ENCODE data around the gene DLGAP1.
A peak's percentile ranks its signal among the peaks of the same experiment; 100 is the strongest.

DLGAP1 gene

DNA sequence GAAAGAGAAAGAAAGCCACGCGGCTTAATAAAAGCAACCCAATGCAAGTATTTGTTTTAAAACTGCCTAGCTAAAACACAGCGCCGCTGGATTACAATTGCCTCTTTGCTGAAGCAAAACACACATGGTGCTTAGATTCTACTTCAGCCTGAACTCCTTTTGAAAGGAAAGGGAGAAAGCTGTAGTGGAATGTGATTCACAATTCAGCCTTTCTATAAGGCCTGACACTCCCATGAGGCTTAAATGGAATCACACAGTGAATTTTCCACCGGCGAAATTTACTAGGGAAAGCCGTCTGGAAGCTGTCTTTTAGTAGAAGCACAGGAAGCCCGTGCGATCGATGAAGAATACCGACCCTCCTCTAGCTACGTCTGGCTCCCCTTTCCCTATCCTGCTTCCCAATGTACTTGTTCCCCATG, 348.0 kb downstream of the DLGAP1 start:
- TF ChIP-seq, protein P1, sequence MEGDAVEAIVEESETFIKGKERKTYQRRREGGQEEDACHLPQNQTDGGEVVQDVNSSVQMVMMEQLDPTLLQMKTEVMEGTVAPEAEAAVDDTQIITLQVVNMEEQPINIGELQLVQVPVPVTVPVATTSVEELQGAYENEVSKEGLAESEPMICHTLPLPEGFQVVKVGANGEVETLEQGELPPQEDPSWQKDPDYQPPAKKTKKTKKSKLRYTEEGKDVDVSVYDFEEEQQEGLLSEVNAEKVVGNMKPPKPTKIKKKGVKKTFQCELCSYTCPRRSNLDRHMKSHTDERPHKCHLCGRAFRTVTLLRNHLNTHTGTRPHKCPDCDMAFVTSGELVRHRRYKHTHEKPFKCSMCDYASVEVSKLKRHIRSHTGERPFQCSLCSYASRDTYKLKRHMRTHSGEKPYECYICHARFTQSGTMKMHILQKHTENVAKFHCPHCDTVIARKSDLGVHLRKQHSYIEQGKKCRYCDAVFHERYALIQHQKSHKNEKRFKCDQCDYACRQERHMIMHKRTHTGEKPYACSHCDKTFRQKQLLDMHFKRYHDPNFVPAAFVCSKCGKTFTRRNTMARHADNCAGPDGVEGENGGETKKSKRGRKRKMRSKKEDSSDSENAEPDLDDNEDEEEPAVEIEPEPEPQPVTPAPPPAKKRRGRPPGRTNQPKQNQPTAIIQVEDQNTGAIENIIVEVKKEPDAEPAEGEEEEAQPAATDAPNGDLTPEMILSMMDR (IDR thresholded peaks at IDR 0.05; ENCODE audit: low read depth, low read length) = no peak
- Histone ChIP-seq H3K4me3 (ENCODE audit: low read depth, low read length) (no peak overlapping the region), H3K4me1 (no peaks in the 10 kb centered on the region), H3K36me3 (no peaks in the 10 kb centered on the region), H3K27me3 (no peaks in the 10 kb centered on the region), H3K9me3 (no peaks in the 10 kb centered on the region)
- DNase-seq = no peak

DNA sequence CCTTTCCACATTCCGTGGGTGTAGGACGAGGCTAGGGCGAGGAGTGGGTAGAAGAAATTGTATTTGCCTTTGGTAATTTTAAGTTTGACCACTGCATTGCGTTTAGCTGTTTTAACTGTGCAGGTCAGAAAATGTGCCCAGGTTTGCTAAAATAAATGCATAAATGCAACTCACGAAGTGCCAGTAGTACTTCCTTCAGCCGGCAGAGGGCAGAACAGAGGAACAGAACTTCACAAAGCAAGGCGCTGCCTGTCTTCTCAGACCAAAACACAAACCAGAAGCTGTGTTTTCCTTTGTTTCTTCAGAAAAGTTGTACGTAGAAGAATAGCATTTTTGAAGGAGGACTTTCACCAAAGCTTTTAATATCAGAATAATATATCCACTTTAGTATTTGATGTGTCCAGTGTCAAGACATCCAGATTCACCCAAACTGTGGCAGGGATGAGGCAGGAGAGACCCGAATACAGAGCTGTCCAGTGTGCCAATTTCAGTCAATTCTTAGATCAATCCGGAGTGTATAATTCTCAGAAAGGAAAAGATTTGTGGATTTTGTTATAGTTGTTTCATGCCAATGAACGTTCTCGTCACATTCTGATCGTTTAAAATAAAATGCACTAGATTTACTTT, 348.6 kb downstream of the DLGAP1 start:
- H3K4me1 ChIP-seq = no peaks in the 10 kb centered on the region
- peak; percentile 40 for DNase-seq
- H3K4me3 ChIP-seq (ENCODE audit: low read depth, low read length) = no peak overlapping the region
- H3K9me3 ChIP-seq = no peaks in the 10 kb centered on the region
- H3K36me3 ChIP-seq = no peaks in the 10 kb centered on the region
- TF ChIP-seq, protein P1 (IDR thresholded peaks at IDR 0.05; ENCODE audit: low read depth, low read length) = peak; percentile 59
- H3K27me3 ChIP-seq = no peaks in the 10 kb centered on the region

DNA sequence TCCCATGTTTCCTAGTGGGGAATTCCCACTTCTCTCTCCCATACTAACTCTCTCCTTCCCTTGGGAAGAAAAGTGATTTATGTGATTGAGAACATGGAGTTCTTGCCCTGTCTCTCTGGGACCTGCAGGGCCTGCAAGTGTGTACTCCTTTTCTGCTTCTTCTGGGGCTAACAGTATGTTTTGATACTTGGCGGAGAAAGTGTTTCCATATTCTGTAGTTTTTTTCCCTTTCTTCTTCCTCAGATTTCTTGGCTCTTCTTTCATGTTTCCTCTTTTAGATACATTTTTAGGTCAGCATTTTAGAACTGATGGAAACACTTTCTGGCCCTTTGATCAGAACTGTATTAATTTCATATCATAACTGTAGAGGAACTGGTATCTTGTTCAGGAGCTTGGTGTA, 352.2 kb downstream of the DLGAP1 start:
- Histone ChIP-seq H3K9me3 (no peaks in the 10 kb centered on the region), H3K4me1 (no peaks in the 10 kb centered on the region), H3K4me3 (ENCODE audit: low read depth, low read length) (no peak overlapping the region), H3K36me3 (no peaks in the 10 kb centered on the region), H3K27me3 (no peaks in the 10 kb centered on the region)
- TF ChIP-seq, protein P1 (IDR thresholded peaks at IDR 0.05; ENCODE audit: low read depth, low read length) = no peak
- DNase-seq = no peak

DNA sequence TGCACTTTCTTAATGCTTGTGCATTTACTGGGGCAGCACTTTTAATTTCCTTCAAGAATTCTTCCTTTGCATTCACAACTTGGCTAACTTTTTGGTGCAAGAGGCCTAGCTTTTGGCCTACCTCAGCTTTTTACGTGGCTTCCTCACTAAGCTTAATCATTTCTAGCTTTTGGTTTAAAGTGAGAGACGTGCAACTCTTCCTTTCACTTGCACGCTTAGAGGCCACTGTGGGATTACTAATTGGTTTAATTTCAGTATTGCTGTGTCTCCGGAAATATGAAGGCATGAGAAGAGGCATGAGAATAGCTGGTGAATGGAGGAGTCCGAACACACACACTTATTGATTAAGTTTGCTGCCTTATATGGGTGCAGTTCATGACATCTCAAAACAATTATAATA, 354.1 kb downstream of the DLGAP1 start:
- Histone ChIP-seq H3K27me3 (no peaks in the 10 kb centered on the region), H3K36me3 (no peaks in the 10 kb centered on the region), H3K4me1 (no peaks in the 10 kb centered on the region), H3K4me3 (ENCODE audit: low read depth, low read length) (no peak overlapping the region), H3K9me3 (no peaks in the 10 kb centered on the region)
- DNase-seq = no peak
- TF ChIP-seq, protein P1 (IDR thresholded peaks at IDR 0.05; ENCODE audit: low read depth, low read length) = no peak

DNA sequence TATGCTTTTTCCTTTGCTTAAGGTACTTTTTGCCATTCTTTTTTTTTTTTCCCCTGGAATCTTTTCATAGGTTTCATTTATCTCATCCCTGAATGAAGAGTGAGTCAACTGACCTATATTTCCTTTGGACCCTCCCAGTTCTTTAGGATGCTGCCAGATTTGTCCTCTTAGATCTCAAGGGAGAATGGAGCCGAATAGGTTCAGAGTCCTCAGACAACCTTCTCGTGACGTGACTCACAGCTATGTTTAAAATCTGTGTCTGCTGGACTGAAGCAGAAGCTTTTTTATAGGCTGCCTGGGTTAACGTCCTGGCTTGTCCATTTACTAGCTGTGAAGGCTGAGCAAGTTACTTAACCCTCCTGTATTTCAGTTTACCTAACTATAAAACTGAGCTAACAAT, 358.6 kb downstream of the DLGAP1 start:
- H3K4me1 ChIP-seq = no peaks in the 10 kb centered on the region
- no peak overlapping the region for H3K4me3 ChIP-seq (ENCODE audit: low read depth, low read length)
- TF ChIP-seq, protein P1 (IDR thresholded peaks at IDR 0.05; ENCODE audit: low read depth, low read length) = no peak
- DNase-seq = no peak
- no peaks in the 10 kb centered on the region for H3K9me3 ChIP-seq
- H3K27me3 ChIP-seq = no peaks in the 10 kb centered on the region
- H3K36me3 ChIP-seq = no peaks in the 10 kb centered on the region

DNA sequence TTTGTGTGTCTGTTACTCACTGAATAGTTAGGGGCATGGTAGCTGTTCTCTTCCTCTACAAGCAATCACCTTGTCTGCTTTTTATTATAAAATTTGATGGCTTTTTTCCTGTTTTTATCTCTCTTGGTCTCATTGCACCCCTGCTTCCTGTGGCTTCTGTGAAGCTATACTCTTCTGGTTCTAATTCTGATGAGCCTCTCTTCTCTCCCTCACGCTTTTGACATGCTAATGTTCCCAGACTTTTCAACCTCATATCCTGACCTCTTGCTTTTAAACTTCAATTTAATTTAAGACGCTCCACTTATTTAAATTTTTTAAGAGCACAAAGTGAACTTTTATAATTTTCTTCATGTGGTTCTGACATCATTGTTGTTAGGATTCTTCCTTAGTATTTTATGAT, 361.4 kb downstream of the DLGAP1 start:
- H3K4me3 ChIP-seq (ENCODE audit: low read depth, low read length) = no peak overlapping the region
- no peaks in the 10 kb centered on the region for H3K36me3 ChIP-seq
- TF ChIP-seq, protein P1 (IDR thresholded peaks at IDR 0.05; ENCODE audit: low read depth, low read length) = no peak
- H3K4me1 ChIP-seq = no peaks in the 10 kb centered on the region
- H3K9me3 ChIP-seq = no peaks in the 10 kb centered on the region
- H3K27me3 ChIP-seq = no peaks in the 10 kb centered on the region
- DNase-seq = no peak
